PC-3 (cell line): ENCODE data around the gene SYCP2L. TPM values are rescaled to one million over a fixed set of nuclear protein-coding genes. Genes with fewer than 3 reads are reported as not detected.
A peak's percentile ranks its signal among the peaks of the same experiment; 100 is the strongest.
"Not testable (repeated sequence)": the region's sequence is repeated elsewhere in the genome, so short reads cannot be mapped to it uniquely, and the experiment has no call there.

Source experiments
- ATAC-seq: fragments of 200-7000 bp; cut with Tn5 transposase; 2 replicates; pipeline ENCODE4 v1.9.1; 2020; ENCODE audit warnings: mild to moderate bottlenecking, moderate library complexity
- BruUV-seq: library from RNA; stranded (reverse); fragments of 400-500 nt; replicated peaks from 2 replicates; lab custom pipeline; 2021; lab: Mats Ljungman, UMichigan
- CTCF ChIA-PET: fragments of 300-600 bp; sonication (Branson Sonifier 250); formaldehyde crosslinking; loops from one replicate; lab custom pipeline; 2022; ENCODE audit warnings: antibody characterized with exemption; lab: Charles Lee
- POLR2A ChIA-PET: fragments of 300-600 bp; sonication (Branson Sonifier 250); formaldehyde crosslinking; loops from one replicate; lab custom pipeline; 2022; ENCODE audit warnings: antibody characterized with exemption; ENCODE audit not compliant: unreplicated experiment; lab: Charles Lee
- DNase-seq: peaks from one replicate; pipeline ENCODE4 v3.0.0-alpha.2; 2015
- H2AFZ ChIP-seq: fragments of 300-600 bp; sonication (generic); 2 replicates; pipeline ENCODE4 v1.6.0; 2016; ENCODE audit warnings: antibody characterized with exemption, low read length
- H3F3A ChIP-seq: fragments of 300-600 bp; sonication (generic); one replicate; pipeline ENCODE4 v1.6.0; 2017; ENCODE audit warnings: antibody characterized with exemption, low read length, control low read depth, mild to moderate bottlenecking; ENCODE audit not compliant: unreplicated experiment
- H3K27ac ChIP-seq: fragments of 300-600 bp; sonication (generic); 2 replicates; pipeline ENCODE4 v1.5.1; 2016; ENCODE audit warnings: mild to moderate bottlenecking, low read length
- H3K27me3 ChIP-seq: fragments of 300-600 bp; sonication (generic); 2 replicates; pipeline ENCODE4 v1.6.1; 2016; ENCODE audit warnings: low read length, mixed read lengths
- H3K36me3 ChIP-seq: fragments of 300-600 bp; sonication (generic); 2 replicates; pipeline ENCODE4 v1.6.1; 2016; ENCODE audit warnings: low read depth, mixed run types, low read length, mixed read lengths
- H3K4me1 ChIP-seq: fragments of 300-600 bp; sonication (generic); 2 replicates; pipeline ENCODE4 v1.5.1; 2016; ENCODE audit warnings: low read length; ENCODE audit not compliant: insufficient read depth
- H3K4me2 ChIP-seq: fragments of 300-600 bp; sonication (generic); 2 replicates; pipeline ENCODE4 v1.6.0; 2016; ENCODE audit warnings: low read length
- H3K4me3 ChIP-seq: fragments of 300-600 bp; sonication (generic); 2 replicates; pipeline ENCODE4 v1.5.1; 2016; ENCODE audit warnings: mild to moderate bottlenecking, low read length, mixed read lengths
- H3K79me2 ChIP-seq: fragments of 300-600 bp; sonication (generic); 2 replicates; pipeline ENCODE4 v1.6.1; 2017; ENCODE audit warnings: low read length, mixed read lengths
- H3K9ac ChIP-seq: fragments of 300-600 bp; sonication (generic); 2 replicates; pipeline ENCODE4 v1.6.0; 2016; ENCODE audit warnings: mild to moderate bottlenecking, low read length
- H3K9me2 ChIP-seq: fragments of 300-600 bp; sonication (generic); replicated peaks from 2 replicates; pipeline ENCODE4 v1.6.1; 2016; ENCODE audit warnings: mixed run types, low read length, mixed read lengths
- H3K9me3 ChIP-seq: fragments of 300-600 bp; sonication (generic); 2 replicates; pipeline ENCODE4 v1.6.1; 2016; ENCODE audit warnings: low read length, mixed read lengths
- H4K20me1 ChIP-seq: fragments of 300-600 bp; sonication (generic); 2 replicates; pipeline ENCODE4 v1.6.1; 2016; ENCODE audit warnings: low read length, mixed read lengths
- EZH2 ChIP-seq: fragments of 300-600 bp; sonication (generic); IDR thresholded peaks from one replicate; pipeline ENCODE4 v1.6.1; 2017; ENCODE audit warnings: antibody characterized with exemption, mild to moderate bottlenecking, low read length; ENCODE audit not compliant: unreplicated experiment
- EZH2phosphoT487 ChIP-seq: fragments of 300-600 bp; sonication (generic); IDR thresholded peaks from 2 replicates; pipeline ENCODE4 v1.6.1; 2018; ENCODE audit warnings: mild to moderate bottlenecking, antibody characterized with exemption, low read length, borderline replicate concordance
- intact Hi-C: fragments of 100-400 bp; cut with micrococcal nuclease; formaldehyde crosslinking; loops from 2 replicates; pipeline ENCODE4 v1.9.0; 2023
- total RNA-seq: library from RNA; depleted of rRNA; stranded (reverse); fragments of >200 nt; gene quantifications from 2 replicates; pipeline ENCODE4 v1.2.3, GENCODE V29; 2014
- TF ChIP-seq, protein P1 (sequence below): fragments of 300-600 bp; sonication (generic); conservative IDR thresholded peaks from 2 replicates; pipeline ENCODE4 v1.5.1; 2017; ENCODE audit warnings: antibody characterized with exemption, low read depth, mild to moderate bottlenecking, low read length

SYCP2L gene
- total RNA-seq, 1 experiment from 2014 or later: 0.07 TPM

DNA sequence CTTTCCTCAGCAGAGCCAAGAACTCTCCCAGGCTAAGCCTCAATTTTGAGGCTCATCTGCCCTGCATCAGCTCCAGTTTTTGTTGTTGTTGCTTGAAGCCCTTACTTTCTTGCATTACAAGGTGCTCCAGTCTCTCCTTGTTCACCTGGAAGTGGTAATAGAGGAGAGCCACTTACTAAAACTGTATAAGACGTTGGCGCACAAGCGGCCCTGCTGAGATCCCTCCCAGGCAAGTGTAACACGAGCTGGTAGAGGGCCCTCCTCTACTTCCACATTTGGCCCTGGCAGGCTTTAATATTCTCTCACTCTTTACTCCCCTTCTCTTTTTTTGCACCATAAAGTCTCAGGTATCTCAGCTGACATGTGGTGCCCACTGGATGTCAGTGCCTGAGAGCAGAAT, 24.5 kb upstream of the SYCP2L start:
- H3K4me1 ChIP-seq: no peaks in the 10 kb centered on the region
- no peak overlapping the region for H3K9ac ChIP-seq
- no peaks in the 10 kb centered on the region for H3F3A ChIP-seq
- DNase-seq: no peak
- CTCF ChIA-PET: no interaction called here
- H4K20me1 ChIP-seq: no peaks in the 10 kb centered on the region
- BruUV-seq: no TSS peak
- POLR2A ChIA-PET: interaction anchor here (0.6 kb wide), 1 partner anchor 1317 kb away, joined by 3 read pairs; no protein-coding TSS in a partner anchor
- H2AFZ ChIP-seq: no peak overlapping the region
- no peaks in the 10 kb centered on the region for H3K9me2 ChIP-seq
- H3K36me3 ChIP-seq: no peaks in the 10 kb centered on the region
- no peak for ATAC-seq
- H3K27ac ChIP-seq: no peak overlapping the region
- no peak overlapping the region for H3K4me2 ChIP-seq
- no peaks in the 10 kb centered on the region for H3K79me2 ChIP-seq
- H3K27me3 ChIP-seq: no peaks in the 10 kb centered on the region
- no peak overlapping the region for H3K4me3 ChIP-seq
- no peak for TF ChIP-seq EZH2
- TF ChIP-seq EZH2phosphoT487: no peak
- intact Hi-C loops: no loop called here
- no peaks in the 10 kb centered on the region for H3K9me3 ChIP-seq

DNA sequence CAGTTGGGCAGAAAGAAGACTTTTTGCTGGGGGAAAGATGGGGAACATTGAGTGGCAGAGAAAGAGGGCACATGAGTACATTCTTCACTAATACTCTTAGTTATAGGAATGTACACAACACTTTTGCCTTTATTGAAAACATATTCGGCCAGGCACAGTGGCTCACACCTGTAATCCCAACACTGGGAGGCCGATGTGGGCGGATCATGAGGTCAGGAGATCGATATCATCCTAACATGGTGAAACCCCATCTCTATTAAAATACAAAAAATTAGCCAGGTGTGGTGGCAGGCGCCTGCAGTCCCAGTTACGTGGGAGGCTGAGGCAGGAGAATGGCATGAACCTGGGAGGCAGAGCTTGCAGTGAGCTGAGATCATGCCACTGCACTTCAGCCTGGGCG, 23.8 kb upstream of the SYCP2L start:
- H4K20me1 ChIP-seq, H3K4me1 ChIP-seq, H3K9me2 ChIP-seq, H3K4me2 ChIP-seq, H3K27me3 ChIP-seq, DNase-seq, intact Hi-C loops, H3K4me3 ChIP-seq, H3K9ac ChIP-seq, H3F3A ChIP-seq, BruUV-seq, H3K27ac ChIP-seq, H2AFZ ChIP-seq, H3K36me3 ChIP-seq, H3K79me2 ChIP-seq, CTCF ChIA-PET, POLR2A ChIA-PET, H3K9me3 ChIP-seq, ATAC-seq: not testable (repeated sequence)

DNA sequence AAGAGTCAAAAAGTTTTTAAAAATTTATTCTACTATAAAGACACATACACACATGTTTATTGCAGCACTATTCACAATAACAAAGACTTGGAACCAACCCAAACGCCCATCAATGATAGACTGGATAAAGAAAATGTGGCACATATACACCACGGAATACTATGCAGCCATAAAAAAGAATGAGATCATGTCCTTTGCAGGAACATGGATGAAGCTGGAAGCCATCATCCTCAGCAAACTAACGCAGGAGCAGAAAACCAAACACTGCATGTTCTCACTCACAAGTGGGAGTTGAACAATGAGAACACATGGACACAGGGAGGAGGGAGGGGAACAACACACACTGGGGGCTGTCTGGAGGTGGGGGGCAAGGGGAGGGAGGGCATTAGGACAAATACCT, 20.1 kb upstream of the SYCP2L start:
- H2AFZ ChIP-seq, H3F3A ChIP-seq, H3K4me2 ChIP-seq, H3K27ac ChIP-seq, ATAC-seq, H3K27me3 ChIP-seq, DNase-seq, H3K79me2 ChIP-seq, H3K4me1 ChIP-seq, intact Hi-C loops, BruUV-seq, H3K36me3 ChIP-seq, H3K9ac ChIP-seq, H3K4me3 ChIP-seq, CTCF ChIA-PET, H3K9me3 ChIP-seq, POLR2A ChIA-PET, H4K20me1 ChIP-seq, H3K9me2 ChIP-seq: not testable (repeated sequence)

DNA sequence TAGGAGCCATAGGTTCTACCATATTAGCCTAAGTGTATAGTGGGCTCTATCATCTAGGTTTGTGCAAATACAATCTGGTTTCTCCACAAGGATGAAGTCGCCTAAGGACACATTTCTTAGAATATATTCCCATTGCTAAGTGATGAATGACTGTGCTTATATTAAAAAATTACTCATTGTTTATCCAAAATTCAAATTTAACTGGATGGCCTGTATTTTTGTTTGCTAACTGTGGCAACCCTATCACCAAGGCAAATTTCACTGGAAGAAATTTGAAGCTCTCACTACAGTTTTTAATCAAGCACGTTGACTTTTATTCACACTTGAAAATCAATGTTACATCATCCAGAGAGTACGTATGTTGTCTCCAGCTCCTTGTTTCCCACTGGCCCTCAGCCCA, 18.9 kb upstream of the SYCP2L start:
- BruUV-seq: no TSS peak
- no peaks in the 10 kb centered on the region for H3K36me3 ChIP-seq
- H3K9me2 ChIP-seq: no peaks in the 10 kb centered on the region
- no peaks in the 10 kb centered on the region for H4K20me1 ChIP-seq
- no peaks in the 10 kb centered on the region for H3K79me2 ChIP-seq
- DNase-seq (peak; percentile 44), ATAC-seq (peak; percentile 81)
- POLR2A ChIA-PET: no interaction called here
- H3K4me2 ChIP-seq: no peak overlapping the region
- no peaks in the 10 kb centered on the region for H3F3A ChIP-seq
- TF ChIP-seq, protein P1, sequence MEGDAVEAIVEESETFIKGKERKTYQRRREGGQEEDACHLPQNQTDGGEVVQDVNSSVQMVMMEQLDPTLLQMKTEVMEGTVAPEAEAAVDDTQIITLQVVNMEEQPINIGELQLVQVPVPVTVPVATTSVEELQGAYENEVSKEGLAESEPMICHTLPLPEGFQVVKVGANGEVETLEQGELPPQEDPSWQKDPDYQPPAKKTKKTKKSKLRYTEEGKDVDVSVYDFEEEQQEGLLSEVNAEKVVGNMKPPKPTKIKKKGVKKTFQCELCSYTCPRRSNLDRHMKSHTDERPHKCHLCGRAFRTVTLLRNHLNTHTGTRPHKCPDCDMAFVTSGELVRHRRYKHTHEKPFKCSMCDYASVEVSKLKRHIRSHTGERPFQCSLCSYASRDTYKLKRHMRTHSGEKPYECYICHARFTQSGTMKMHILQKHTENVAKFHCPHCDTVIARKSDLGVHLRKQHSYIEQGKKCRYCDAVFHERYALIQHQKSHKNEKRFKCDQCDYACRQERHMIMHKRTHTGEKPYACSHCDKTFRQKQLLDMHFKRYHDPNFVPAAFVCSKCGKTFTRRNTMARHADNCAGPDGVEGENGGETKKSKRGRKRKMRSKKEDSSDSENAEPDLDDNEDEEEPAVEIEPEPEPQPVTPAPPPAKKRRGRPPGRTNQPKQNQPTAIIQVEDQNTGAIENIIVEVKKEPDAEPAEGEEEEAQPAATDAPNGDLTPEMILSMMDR: no peak
- no peak for TF ChIP-seq EZH2phosphoT487
- intact Hi-C loops: no loop called here
- H3K4me1 ChIP-seq: peaks cover 3% of the 10 kb centered on the region
- H2AFZ ChIP-seq: no peak overlapping the region
- no peak overlapping the region for H3K4me3 ChIP-seq
- H3K27ac ChIP-seq: peak overlapping the region; percentile 8; the same call in 1 of the 2 replicates
- CTCF ChIA-PET: no interaction called here
- no peak overlapping the region for H3K9ac ChIP-seq
- H3K9me3 ChIP-seq: no peaks in the 10 kb centered on the region
- H3K27me3 ChIP-seq: no peaks in the 10 kb centered on the region
